GM12873 (cell line): Measurements from ENCODE around the gene CNIH4.

Source experiments
- CTCF ChIP-seq: IDR thresholded peaks from 2 replicates; pipeline ENCODE4 v1.5.1; 2012; ENCODE audit warnings: low read depth, mild to moderate bottlenecking, moderate library complexity, low read length, control low read depth; ENCODE audit not compliant: insufficient read depth; ENCODE audit errors: missing control alignments

CNIH4 gene

GRCh38 chr1:224338150-224338838, 18.4 kb upstream of the CNIH4 start:
- TF ChIP-seq CTCF, result no peak

GRCh38 chr1:224339442-224340033, 17.1 kb upstream of the CNIH4 start:
- no peak for TF ChIP-seq CTCF

GRCh38 chr1:224343679-224344078, 13.0 kb upstream of the CNIH4 start:
- TF ChIP-seq CTCF, result no peak

- no peak for TF ChIP-seq CTCF
These were observed 8.5 kb upstream of the CNIH4 start for GRCh38 chr1:224348137-224348536.

- TF ChIP-seq CTCF, result no peak
These were observed 2.4 kb upstream of the CNIH4 start for GRCh38 chr1:224353975-224354925.

- TF ChIP-seq CTCF, result no peak
These were observed 996 bp downstream of the CNIH4 start for GRCh38 chr1:224357626-224358124.

- no peak for TF ChIP-seq CTCF
These were observed 1.6 kb downstream of the CNIH4 start for GRCh38 chr1:224358237-224358636.
